Measurements from ENCODE around the gene SVOPL.

DNA sequence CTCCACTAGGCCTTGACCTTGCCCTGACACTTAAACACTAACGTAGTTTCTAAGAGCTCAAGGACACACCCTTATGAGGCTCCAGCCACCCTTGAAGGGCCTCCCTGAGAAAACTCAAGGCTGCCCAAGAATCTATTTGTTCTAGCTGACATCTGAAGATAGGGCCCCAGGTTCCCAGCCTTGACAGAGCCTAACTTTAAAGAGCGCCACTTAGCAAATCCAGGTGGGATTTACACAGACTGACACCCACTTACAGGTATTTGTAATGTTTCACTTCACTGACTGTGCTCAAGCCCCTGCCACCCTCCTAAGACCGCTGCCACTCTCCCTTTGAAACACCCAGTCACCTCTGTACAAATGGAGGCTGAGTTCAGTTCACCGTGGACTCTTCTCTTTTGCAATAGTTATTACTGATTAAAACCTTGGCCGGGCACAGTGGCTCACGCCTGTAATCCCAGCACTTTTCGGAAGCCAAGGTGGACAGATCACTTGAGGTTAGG lies 90.4 kb downstream of the SVOPL start:
- TF ChIP-seq, protein P1, sequence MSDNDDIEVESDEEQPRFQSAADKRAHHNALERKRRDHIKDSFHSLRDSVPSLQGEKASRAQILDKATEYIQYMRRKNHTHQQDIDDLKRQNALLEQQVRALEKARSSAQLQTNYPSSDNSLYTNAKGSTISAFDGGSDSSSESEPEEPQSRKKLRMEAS (IDR thresholded peaks at IDR 0.05; ENCODE audit: low read depth, low read length): no peak
- TF ChIP-seq MYC (IDR thresholded peaks at IDR 0.05; ENCODE audit: low read depth, low read length): no peak
- TF ChIP-seq, protein P2, sequence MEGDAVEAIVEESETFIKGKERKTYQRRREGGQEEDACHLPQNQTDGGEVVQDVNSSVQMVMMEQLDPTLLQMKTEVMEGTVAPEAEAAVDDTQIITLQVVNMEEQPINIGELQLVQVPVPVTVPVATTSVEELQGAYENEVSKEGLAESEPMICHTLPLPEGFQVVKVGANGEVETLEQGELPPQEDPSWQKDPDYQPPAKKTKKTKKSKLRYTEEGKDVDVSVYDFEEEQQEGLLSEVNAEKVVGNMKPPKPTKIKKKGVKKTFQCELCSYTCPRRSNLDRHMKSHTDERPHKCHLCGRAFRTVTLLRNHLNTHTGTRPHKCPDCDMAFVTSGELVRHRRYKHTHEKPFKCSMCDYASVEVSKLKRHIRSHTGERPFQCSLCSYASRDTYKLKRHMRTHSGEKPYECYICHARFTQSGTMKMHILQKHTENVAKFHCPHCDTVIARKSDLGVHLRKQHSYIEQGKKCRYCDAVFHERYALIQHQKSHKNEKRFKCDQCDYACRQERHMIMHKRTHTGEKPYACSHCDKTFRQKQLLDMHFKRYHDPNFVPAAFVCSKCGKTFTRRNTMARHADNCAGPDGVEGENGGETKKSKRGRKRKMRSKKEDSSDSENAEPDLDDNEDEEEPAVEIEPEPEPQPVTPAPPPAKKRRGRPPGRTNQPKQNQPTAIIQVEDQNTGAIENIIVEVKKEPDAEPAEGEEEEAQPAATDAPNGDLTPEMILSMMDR (IDR thresholded peaks at IDR 0.05; ENCODE audit: low read depth, low read length): no peak
- TF ChIP-seq POLR2A (IDR thresholded peaks at IDR 0.05; ENCODE audit: extremely low read depth, insufficient read length): no peak
